HEK293 (cell line): ENCODE data around the gene C17orf113.

Experiments
- BCL11A ChIP-seq: fragments of 450-650 bp; formaldehyde crosslinking; IDR thresholded peaks from 2 replicates; pipeline ENCODE4 v1.5.1; 2016; ENCODE audit warnings: low read depth, missing biosample characterization, missing genetic modification characterization
- EGR2 ChIP-seq: fragments of 450-650 bp; formaldehyde crosslinking; IDR thresholded peaks from 2 replicates; pipeline ENCODE4 v1.5.1; 2016; ENCODE audit warnings: low read depth, missing biosample characterization, missing genetic modification characterization
- GFI1B ChIP-seq: fragments of 450-650 bp; formaldehyde crosslinking; IDR thresholded peaks from 2 replicates; pipeline ENCODE4 v1.5.1; 2016; ENCODE audit warnings: missing biosample characterization, missing genetic modification characterization
- KLF8 ChIP-seq: fragments of 450-650 bp; formaldehyde crosslinking; IDR thresholded peaks from 2 replicates; pipeline ENCODE4 v1.5.1; 2016; ENCODE audit warnings: missing biosample characterization, missing genetic modification characterization
- KLF9 ChIP-seq: fragments of 450-650 bp; formaldehyde crosslinking; IDR thresholded peaks from 2 replicates; pipeline ENCODE4 v1.5.1; 2016; ENCODE audit warnings: missing biosample characterization, missing genetic modification characterization, low read depth
- OSR2 ChIP-seq: fragments of 450-650 bp; formaldehyde crosslinking; IDR thresholded peaks from 2 replicates; pipeline ENCODE4 v1.5.1; 2016; ENCODE audit warnings: missing biosample characterization, missing genetic modification characterization
- PATZ1 ChIP-seq: fragments of 450-650 bp; formaldehyde crosslinking; IDR thresholded peaks from 2 replicates; pipeline ENCODE4 v1.5.1; 2016; ENCODE audit warnings: missing biosample characterization, missing genetic modification characterization
- PRDM10 ChIP-seq: fragments of 450-650 bp; formaldehyde crosslinking; IDR thresholded peaks from 2 replicates; pipeline ENCODE4 v1.5.1; 2016; ENCODE audit warnings: missing biosample characterization, missing genetic modification characterization
- REPIN1 ChIP-seq: fragments of 450-650 bp; formaldehyde crosslinking; IDR thresholded peaks from 2 replicates; pipeline ENCODE4 v1.5.1; 2017; ENCODE audit warnings: missing biosample characterization, missing genetic modification characterization, low read depth
- SALL2 ChIP-seq: fragments of 450-650 bp; formaldehyde crosslinking; IDR thresholded peaks from 2 replicates; pipeline ENCODE4 v1.5.0; 2017; ENCODE audit warnings: missing biosample characterization, mild to moderate bottlenecking, missing genetic modification characterization, borderline replicate concordance
- SCRT1 ChIP-seq: fragments of 450-650 bp; formaldehyde crosslinking; IDR thresholded peaks from 2 replicates; pipeline ENCODE4 v1.5.1; 2016; ENCODE audit warnings: missing biosample characterization, missing genetic modification characterization, borderline replicate concordance
- WT1 ChIP-seq: fragments of 450-650 bp; formaldehyde crosslinking; IDR thresholded peaks from 2 replicates; pipeline ENCODE4 v1.5.1; 2016; ENCODE audit warnings: missing biosample characterization, missing genetic modification characterization
- ZBTB11 ChIP-seq: fragments of 450-650 bp; formaldehyde crosslinking; conservative IDR thresholded peaks from 2 replicates; pipeline ENCODE4 v1.5.1; 2016; ENCODE audit warnings: low read depth, missing biosample characterization, missing genetic modification characterization
- ZBTB7A ChIP-seq: fragments of 450-650 bp; formaldehyde crosslinking; IDR thresholded peaks from 2 replicates; pipeline ENCODE4 v1.5.1; 2016; ENCODE audit warnings: low read depth, missing biosample characterization, missing genetic modification characterization
- ZFP69B ChIP-seq: fragments of 450-650 bp; formaldehyde crosslinking; IDR thresholded peaks from 2 replicates; pipeline ENCODE4 v1.5.1; 2016; ENCODE audit warnings: missing biosample characterization, missing genetic modification characterization
- ZIC2 ChIP-seq: fragments of 450-650 bp; formaldehyde crosslinking; IDR thresholded peaks from 2 replicates; pipeline ENCODE4 v1.5.1; 2016; ENCODE audit warnings: missing biosample characterization, missing genetic modification characterization
- ZNF169 ChIP-seq: fragments of 450-650 bp; formaldehyde crosslinking; IDR thresholded peaks from 2 replicates; pipeline ENCODE4 v1.5.1; 2016; ENCODE audit warnings: missing biosample characterization, missing genetic modification characterization
- ZNF202 ChIP-seq: fragments of 450-650 bp; formaldehyde crosslinking; IDR thresholded peaks from 2 replicates; pipeline ENCODE4 v1.5.1; 2016; ENCODE audit warnings: missing biosample characterization, missing genetic modification characterization, borderline replicate concordance
- ZNF324 ChIP-seq: fragments of 450-650 bp; formaldehyde crosslinking; IDR thresholded peaks from 2 replicates; pipeline ENCODE4 v1.5.1; 2016; ENCODE audit warnings: missing biosample characterization, missing genetic modification characterization
- ZNF391 ChIP-seq: fragments of 450-650 bp; formaldehyde crosslinking; IDR thresholded peaks from 2 replicates; pipeline ENCODE4 v1.5.1; 2016; ENCODE audit warnings: low read depth, missing biosample characterization, missing genetic modification characterization, borderline replicate concordance
- ZNF473 ChIP-seq: fragments of 450-650 bp; formaldehyde crosslinking; IDR thresholded peaks from 2 replicates; pipeline ENCODE4 v1.5.1; 2017; ENCODE audit warnings: missing biosample characterization, missing genetic modification characterization
- ZNF501 ChIP-seq: fragments of 450-650 bp; formaldehyde crosslinking; IDR thresholded peaks from 2 replicates; pipeline ENCODE4 v1.5.1; 2016; ENCODE audit warnings: missing biosample characterization, missing genetic modification characterization
- ZNF701 ChIP-seq: fragments of 450-650 bp; formaldehyde crosslinking; IDR thresholded peaks from 2 replicates; pipeline ENCODE4 v1.5.1; 2016; ENCODE audit warnings: missing biosample characterization, missing genetic modification characterization
- TF ChIP-seq, protein P1 (sequence below): fragments of 450-650 bp; formaldehyde crosslinking; IDR thresholded peaks from 2 replicates; pipeline ENCODE4 v1.5.1; 2017; ENCODE audit warnings: missing biosample characterization, missing genetic modification characterization

C17orf113 gene

DNA sequence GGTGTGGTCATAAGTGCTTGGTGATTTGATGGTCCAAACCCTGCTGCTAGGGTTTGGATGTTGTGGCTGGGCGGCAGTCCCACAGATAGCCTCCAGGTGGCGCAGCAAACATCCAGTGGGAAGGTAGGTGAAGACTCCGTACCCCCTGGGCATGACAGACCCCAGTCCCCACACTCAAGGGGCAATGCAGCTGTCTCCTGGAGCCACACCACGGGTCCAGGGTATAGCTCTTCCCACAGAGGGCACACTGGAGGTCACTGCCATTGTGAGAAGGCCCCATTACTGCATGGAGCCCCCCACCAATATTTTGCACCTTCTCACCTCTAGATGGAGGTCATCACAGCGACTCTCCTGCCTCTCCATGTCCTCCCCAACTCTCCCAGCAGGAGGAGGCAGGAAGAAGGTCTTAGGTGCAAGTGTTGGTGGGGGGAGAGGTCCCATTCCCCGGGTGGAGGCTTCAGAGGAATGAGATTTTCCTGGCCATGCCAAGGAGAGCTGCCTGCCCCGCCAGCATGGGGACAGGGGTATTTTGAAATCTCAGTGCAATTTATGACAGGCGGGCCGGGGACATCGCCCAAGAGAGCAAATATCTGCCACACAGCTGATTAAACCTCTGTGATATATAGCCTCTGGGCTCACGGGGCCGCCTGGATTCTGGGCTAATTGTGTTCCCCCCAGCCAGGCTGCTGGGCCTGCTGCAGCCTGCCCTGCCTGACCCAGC lies 17.1 kb upstream of the C17orf113 start (continued):
- no peak for TF ChIP-seq ZNF701 (tag by site-specific recombination)
- TF ChIP-seq PATZ1: peak; percentile 57; the same call in 1 of the 2 replicates
- no peak for TF ChIP-seq ZNF501 (tag by site-specific recombination)
- no peak for TF ChIP-seq WT1
- no peak for TF ChIP-seq KLF8 (tag by site-specific recombination)
- no peak for TF ChIP-seq ZBTB7A
- TF ChIP-seq ZBTB11: no peak
- TF ChIP-seq ZIC2 (tag by site-specific recombination): peak; percentile 34; the same call in 1 of the 2 replicates
- TF ChIP-seq SCRT1 (tag by site-specific recombination): no peak
- TF ChIP-seq ZNF169 (tag by site-specific recombination): no peak
- no peak for TF ChIP-seq EGR2
- TF ChIP-seq ZNF391 (tag by site-specific recombination): no peak
- no peak for TF ChIP-seq KLF9 (tag by site-specific recombination)
- TF ChIP-seq SALL2 (tag by site-specific recombination): no peak
- no peak for TF ChIP-seq PRDM10 (tag by site-specific recombination)
- no peak for TF ChIP-seq ZNF324 (tag by site-specific recombination)
- TF ChIP-seq ZNF202 (tag by site-specific recombination): no peak
- no peak for TF ChIP-seq REPIN1 (tag by site-specific recombination)
- TF ChIP-seq, protein P1, sequence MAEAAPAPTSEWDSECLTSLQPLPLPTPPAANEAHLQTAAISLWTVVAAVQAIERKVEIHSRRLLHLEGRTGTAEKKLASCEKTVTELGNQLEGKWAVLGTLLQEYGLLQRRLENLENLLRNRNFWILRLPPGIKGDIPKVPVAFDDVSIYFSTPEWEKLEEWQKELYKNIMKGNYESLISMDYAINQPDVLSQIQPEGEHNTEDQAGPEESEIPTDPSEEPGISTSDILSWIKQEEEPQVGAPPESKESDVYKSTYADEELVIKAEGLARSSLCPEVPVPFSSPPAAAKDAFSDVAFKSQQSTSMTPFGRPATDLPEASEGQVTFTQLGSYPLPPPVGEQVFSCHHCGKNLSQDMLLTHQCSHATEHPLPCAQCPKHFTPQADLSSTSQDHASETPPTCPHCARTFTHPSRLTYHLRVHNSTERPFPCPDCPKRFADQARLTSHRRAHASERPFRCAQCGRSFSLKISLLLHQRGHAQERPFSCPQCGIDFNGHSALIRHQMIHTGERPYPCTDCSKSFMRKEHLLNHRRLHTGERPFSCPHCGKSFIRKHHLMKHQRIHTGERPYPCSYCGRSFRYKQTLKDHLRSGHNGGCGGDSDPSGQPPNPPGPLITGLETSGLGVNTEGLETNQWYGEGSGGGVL (tag by site-specific recombination): peak; percentile 60
- TF ChIP-seq BCL11A (tag by site-specific recombination): no peak
- TF ChIP-seq ZFP69B (tag by site-specific recombination): no peak
- no peak for TF ChIP-seq GFI1B
- TF ChIP-seq ZNF473: no peak
- no peak for TF ChIP-seq OSR2
